ENCODE data around the gene FMNL3. TPM values are rescaled to one million over a fixed set of nuclear protein-coding genes. Genes with fewer than 3 reads are reported as not detected.

FMNL3 gene
- polyA plus RNA-seq, 1 of the 3 experiments (the other 2 are of a cell fraction): 10.2 TPM

GRCh38 chr12:49673446-49674317, 33.5 kb downstream of the FMNL3 start:
- no peaks in the 10 kb centered on the region for H3K9me2 ChIP-seq
- no peaks in the 10 kb centered on the region for H3K27me3 ChIP-seq (ENCODE audit: insufficient read depth)
- H3K27ac ChIP-seq (ENCODE audit: low read depth in 2 of 2, low read length in 1 of 2): peak overlapping the region; percentile 96 to 98
- CTCF ChIA-PET: interaction anchor here (0.9 to 4.2 kb wide), 15 partner anchors 10 to 326 kb away, joined by 3 to 29 read pairs (median 7); partner anchors contain the start of genes FMNL3 and TMBIM6
- no peaks in the 10 kb centered on the region for H3K36me3 ChIP-seq (replicated peaks in 1 of 2; ENCODE audit: control insufficient read depth in 1 of 2, insufficient read depth in 2 of 2, low read length in 1 of 2)
- H2AFZ ChIP-seq (ENCODE audit: low read depth): peak overlapping the region; percentile 29; the same call in 1 of the 2 replicates
- peak; percentile 89 for DNase-seq
- peaks cover 26% of the 10 kb centered on the region for H3F3A ChIP-seq (replicated peaks; ENCODE audit: insufficient read depth)
- H3K9ac ChIP-seq: peak overlapping the region; percentile 79
- 15% methylated on average over 11 of the region's 13 CpGs for WGBS (ENCODE audit: low lambda C conversion rate)
- POLR2A ChIA-PET: interaction anchor here (0.5 to 3.2 kb wide), 14 partner anchors 9 to 196 kb away, joined by 3 to 20 read pairs (median 4); partner anchors contain the start of genes FMNL3 and TMBIM6
- H3K9me3 ChIP-seq: no peaks in the 10 kb centered on the region
- peak overlapping the region; percentile 83 for H3K4me2 ChIP-seq
- peak overlapping the region in 1 of 2 experiments; percentile 46; a peak in 2 of 4 replicates for H3K4me3 ChIP-seq (ENCODE audit: low read depth in 2 of 2, low read length in 1 of 2)
- peaks cover 34 to 49% of the 10 kb centered on the region in 2 experiments for H3K4me1 ChIP-seq (ENCODE audit: control insufficient read depth in 1 of 2, insufficient read depth in 2 of 2, low read depth in 1 of 2, low read length in 1 of 2)
- H3K79me2 ChIP-seq (ENCODE audit: insufficient read depth): peaks cover 83% of the 10 kb centered on the region
- H4K20me1 ChIP-seq (ENCODE audit: insufficient read depth): peaks cover 5% of the 10 kb centered on the region; the same call in 1 of the 2 replicates
- TF ChIP-seq USF1 (IDR thresholded peaks at IDR 0.05; ENCODE audit: borderline replicate concordance, low read depth): no peak
- TF ChIP-seq MXI1 (IDR thresholded peaks at IDR 0.05; ENCODE audit: low read depth, low read length): peak; percentile 65; the same call in 1 of the 2 replicates
- TF ChIP-seq FOXM1 (IDR thresholded peaks at IDR 0.05; ENCODE audit: low read depth): no peak
- TF ChIP-seq CTCF (IDR thresholded peaks at IDR 0.05): peak; percentile 44
- no peak for TF ChIP-seq CHD2 (IDR thresholded peaks at IDR 0.05; ENCODE audit: low read length, partially characterized antibody)
- TF ChIP-seq PBX3 (IDR thresholded peaks at IDR 0.05): peak; percentile 75
- no peak for TF ChIP-seq YY1 (IDR thresholded peaks at IDR 0.05; ENCODE audit: low read depth)
- TF ChIP-seq NFIC (IDR thresholded peaks at IDR 0.05; ENCODE audit: borderline replicate concordance): no peak
- no peak for TF ChIP-seq NRF1 (IDR thresholded peaks at IDR 0.05; ENCODE audit: low read depth, low read length)
- TF ChIP-seq EP300 (IDR thresholded peaks at IDR 0.05; ENCODE audit: borderline replicate concordance in 1 of 2, low read depth in 1 of 2, low read length in 1 of 2): peak; percentile 17 to 43; a peak in 2 of 4 replicates
- TF ChIP-seq ELF1 (IDR thresholded peaks at IDR 0.05): no peak
- TF ChIP-seq SIN3A (IDR thresholded peaks at IDR 0.05; ENCODE audit: borderline replicate concordance, low read depth, low read length): peak; percentile 84
- no peak for TF ChIP-seq JUND (IDR thresholded peaks at IDR 0.05)
- peak; percentile 72 for TF ChIP-seq MAX (IDR thresholded peaks at IDR 0.05; ENCODE audit: low read depth)
- TF ChIP-seq RFX5 (IDR thresholded peaks at IDR 0.05; ENCODE audit: low read length): no peak
- TF ChIP-seq REST (IDR thresholded peaks at IDR 0.05; ENCODE audit: low read depth, low read length): peak; percentile 49; the same call in 1 of the 2 replicates
- TF ChIP-seq USF2 (IDR thresholded peaks at IDR 0.05; ENCODE audit: borderline replicate concordance, low read depth, low read length): no peak
- TF ChIP-seq FOXJ3 (CRISPR knock-in tag; IDR thresholded peaks at IDR 0.05): no peak
- TF ChIP-seq RCOR1 (IDR thresholded peaks at IDR 0.05; ENCODE audit: low read length): peak; percentile 20
- no peak for TF ChIP-seq GABPA (IDR thresholded peaks at IDR 0.05; ENCODE audit: low read depth)
- TF ChIP-seq GATA2 (CRISPR knock-in tag; IDR thresholded peaks at IDR 0.05): no peak
- no peak for TF ChIP-seq FOSL2 (IDR thresholded peaks at IDR 0.05; ENCODE audit: borderline replicate concordance, low read depth)
- TF ChIP-seq TCF12 (IDR thresholded peaks at IDR 0.05): peak; percentile 95
- no peak for TF ChIP-seq EZH2phosphoT487 (IDR thresholded peaks at IDR 0.05; ENCODE audit: borderline replicate concordance, low read depth)
